BLaER1 (cell line): ENCODE measurements around the gene SMIM21.

ENCODE experiments used
- H3K27ac ChIP-seq: shearing (Covaris generic); formaldehyde crosslinking; 2 replicates; pipeline ENCODE4 v1.8.1; 2022
- H3K27me3 ChIP-seq: shearing (Covaris generic); formaldehyde crosslinking; 2 replicates; pipeline ENCODE4 v1.8.1; 2022
- H3K36me3 ChIP-seq: shearing (Covaris generic); formaldehyde crosslinking; 2 replicates; pipeline ENCODE4 v1.8.1; 2022
- H3K4me1 ChIP-seq: shearing (Covaris generic); formaldehyde crosslinking; 2 replicates; pipeline ENCODE4 v1.8.1; 2022
- H3K4me2 ChIP-seq: shearing (Covaris generic); formaldehyde crosslinking; 2 replicates; pipeline ENCODE4 v1.8.1; 2022
- H3K4me3 ChIP-seq: shearing (Covaris generic); formaldehyde crosslinking; 2 replicates; pipeline ENCODE4 v1.8.1; 2022
- H3K9ac ChIP-seq: shearing (Covaris generic); formaldehyde crosslinking; 2 replicates; pipeline ENCODE4 v1.8.1; 2022
- H3K9me3 ChIP-seq: shearing (Covaris generic); formaldehyde crosslinking; 2 replicates; pipeline ENCODE4 v1.8.1; 2022
- H4K20me1 ChIP-seq: shearing (Covaris generic); formaldehyde crosslinking; 2 replicates; pipeline ENCODE4 v1.8.1; 2022
- Cebpa-rat ChIP-seq: shearing (Covaris generic); IDR thresholded peaks from 2 replicates; pipeline ENCODE4 v1.8.1; 2022

SMIM21 gene

GRCh38 chr18:75428490-75428889, 987 bp upstream of the SMIM21 start:
- TF ChIP-seq Cebpa-rat = no peak
- Histone ChIP-seq H3K9ac (no peak overlapping the region), H3K4me3 (no peak overlapping the region), H3K9me3 (no peaks in the 10 kb centered on the region), H3K36me3 (no peaks in the 10 kb centered on the region), H4K20me1 (no peaks in the 10 kb centered on the region), H3K4me2 (no peak overlapping the region), H3K27ac (no peak overlapping the region), H3K4me1 (no peaks in the 10 kb centered on the region), H3K27me3 (no peaks in the 10 kb centered on the region)

GRCh38 chr18:75422341-75422910, 5.1 kb downstream of the SMIM21 start:
- Histone ChIP-seq H3K4me1 (no peaks in the 10 kb centered on the region), H3K9me3 (peaks cover 9% of the 10 kb centered on the region; the same call in 1 of the 2 replicates), H4K20me1 (no peaks in the 10 kb centered on the region), H3K9ac (no peak overlapping the region), H3K27ac (no peak overlapping the region), H3K27me3 (no peaks in the 10 kb centered on the region), H3K4me2 (no peak overlapping the region), H3K36me3 (no peaks in the 10 kb centered on the region), H3K4me3 (no peak overlapping the region)
- no peak for TF ChIP-seq Cebpa-rat

GRCh38 chr18:75421656-75422055, 5.8 kb downstream of the SMIM21 start:
- no peak overlapping the region for H3K4me2 ChIP-seq

DNA sequence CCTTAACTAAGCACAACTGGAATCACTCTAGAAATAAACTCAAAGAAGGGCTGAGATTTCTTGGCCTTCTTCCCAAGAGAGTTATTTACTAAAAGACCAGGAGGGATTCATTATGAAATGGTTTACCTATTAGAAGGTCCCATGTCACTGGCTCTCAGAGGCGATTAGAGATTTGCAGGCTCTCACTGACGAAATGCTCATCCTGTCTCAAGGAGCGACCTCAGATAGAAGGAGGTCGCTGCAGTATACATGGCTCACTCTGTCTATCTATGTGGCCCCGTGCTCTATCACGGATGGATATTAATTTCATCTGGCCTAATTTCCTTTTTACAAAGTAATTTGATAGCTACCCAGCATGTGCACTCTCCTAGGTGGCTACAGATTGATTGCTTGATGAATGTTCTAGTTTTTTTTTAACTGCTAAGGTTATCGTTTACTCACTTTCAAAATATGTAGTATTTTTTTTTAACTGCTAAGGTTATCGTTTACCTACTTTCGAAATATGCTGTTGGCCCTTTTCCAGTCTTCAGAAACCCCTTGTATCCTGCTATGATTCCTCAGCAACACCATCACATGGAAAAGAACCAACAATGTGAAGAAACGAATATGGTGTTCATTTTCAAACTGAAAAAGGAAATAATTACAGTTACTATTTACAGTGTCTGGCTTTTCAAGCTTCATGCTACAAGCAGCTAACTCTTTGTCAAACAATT, 9.1 kb downstream of the SMIM21 start:
- H3K9ac ChIP-seq = no peak overlapping the region
- no peak overlapping the region for H3K4me2 ChIP-seq
- H4K20me1 ChIP-seq = no peaks in the 10 kb centered on the region
- no peaks in the 10 kb centered on the region for H3K27me3 ChIP-seq
- no peak overlapping the region for H3K27ac ChIP-seq
- TF ChIP-seq Cebpa-rat = no peak
- no peak overlapping the region for H3K4me3 ChIP-seq
- H3K9me3 ChIP-seq = peaks cover 9% of the 10 kb centered on the region; the same call in 1 of the 2 replicates
- no peaks in the 10 kb centered on the region for H3K36me3 ChIP-seq
- peaks cover 4% of the 10 kb centered on the region; the same call in 1 of the 2 replicates for H3K4me1 ChIP-seq

More at GRCh38 chr18:75421656-75422055, 5.8 kb downstream of the SMIM21 start:
- Histone ChIP-seq H3K27ac (no peak overlapping the region), H3K27me3 (no peaks in the 10 kb centered on the region), H3K9me3 (peaks cover 9% of the 10 kb centered on the region; the same call in 1 of the 2 replicates), H3K4me1 (no peaks in the 10 kb centered on the region), H3K36me3 (no peaks in the 10 kb centered on the region), H4K20me1 (no peaks in the 10 kb centered on the region), H3K9ac (no peak overlapping the region), H3K4me3 (no peak overlapping the region)
- no peak for TF ChIP-seq Cebpa-rat

DNA sequence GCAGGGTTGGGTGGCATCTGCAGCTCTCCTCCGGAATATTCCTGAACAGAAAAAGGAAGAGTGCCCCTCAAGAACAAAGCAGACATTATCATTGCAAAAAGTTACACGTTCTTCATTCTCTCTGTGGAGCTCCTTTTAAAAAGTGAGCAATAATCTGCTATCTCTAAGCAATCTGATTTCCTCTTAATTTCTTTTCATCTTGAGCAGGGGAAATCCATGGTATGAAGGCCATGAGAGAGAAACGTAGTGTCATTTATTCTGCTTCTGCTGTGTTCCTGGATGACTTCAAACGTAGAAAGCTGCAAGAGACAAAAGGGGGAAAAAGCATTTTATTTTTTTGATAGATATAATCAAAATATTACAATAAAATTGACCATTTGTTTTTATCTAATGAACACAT, 16.9 kb downstream of the SMIM21 start:
- H3K9me3 ChIP-seq = no peaks in the 10 kb centered on the region
- H3K27me3 ChIP-seq = no peaks in the 10 kb centered on the region
- H3K4me2 ChIP-seq = no peak overlapping the region
- H3K4me1 ChIP-seq = peaks cover 4% of the 10 kb centered on the region; the same call in 1 of the 2 replicates
- H3K4me3 ChIP-seq = no peak overlapping the region
- TF ChIP-seq Cebpa-rat = no peak
- H3K9ac ChIP-seq = no peak overlapping the region
- no peak overlapping the region for H3K27ac ChIP-seq
- H3K36me3 ChIP-seq = no peaks in the 10 kb centered on the region
- no peaks in the 10 kb centered on the region for H4K20me1 ChIP-seq

DNA sequence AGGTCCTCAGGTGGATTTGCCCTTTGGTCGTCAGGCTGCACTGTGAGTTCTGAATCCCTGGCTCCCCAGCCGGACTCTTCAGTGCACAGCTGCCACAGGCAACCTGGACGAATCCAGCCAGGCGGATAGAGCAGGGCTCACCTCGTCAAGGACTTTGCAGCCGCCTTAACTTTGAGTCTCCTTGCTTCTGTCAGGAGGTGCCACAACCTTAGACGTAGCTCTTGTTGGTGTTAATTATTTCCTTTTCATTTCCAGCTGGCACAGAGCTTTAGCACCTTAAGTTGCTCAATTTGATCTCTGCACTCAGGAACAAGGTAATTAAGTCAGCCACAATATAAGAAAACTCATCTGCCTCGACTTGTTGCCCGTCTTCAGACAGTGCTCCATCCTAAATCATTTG, 17.7 kb downstream of the SMIM21 start:
- Histone ChIP-seq H3K27me3 (no peaks in the 10 kb centered on the region), H3K9ac (no peak overlapping the region), H4K20me1 (no peaks in the 10 kb centered on the region), H3K27ac (no peak overlapping the region), H3K4me1 (peaks cover 4% of the 10 kb centered on the region; the same call in 1 of the 2 replicates), H3K36me3 (no peaks in the 10 kb centered on the region), H3K4me3 (no peak overlapping the region), H3K4me2 (no peak overlapping the region), H3K9me3 (no peaks in the 10 kb centered on the region)
- TF ChIP-seq Cebpa-rat = no peak

GRCh38 chr18:75408554-75409506, 18.7 kb downstream of the SMIM21 start:
- H3K27me3 ChIP-seq = no peaks in the 10 kb centered on the region
- no peaks in the 10 kb centered on the region for H3K36me3 ChIP-seq
- no peaks in the 10 kb centered on the region for H3K4me1 ChIP-seq
- no peaks in the 10 kb centered on the region for H4K20me1 ChIP-seq
- no peaks in the 10 kb centered on the region for H3K9me3 ChIP-seq
- no peak overlapping the region for H3K4me2 ChIP-seq
- no peak overlapping the region for H3K4me3 ChIP-seq
- TF ChIP-seq Cebpa-rat = no peak; the same call in 1 of the 2 replicates
- H3K9ac ChIP-seq = no peak overlapping the region
- no peak overlapping the region for H3K27ac ChIP-seq

DNA sequence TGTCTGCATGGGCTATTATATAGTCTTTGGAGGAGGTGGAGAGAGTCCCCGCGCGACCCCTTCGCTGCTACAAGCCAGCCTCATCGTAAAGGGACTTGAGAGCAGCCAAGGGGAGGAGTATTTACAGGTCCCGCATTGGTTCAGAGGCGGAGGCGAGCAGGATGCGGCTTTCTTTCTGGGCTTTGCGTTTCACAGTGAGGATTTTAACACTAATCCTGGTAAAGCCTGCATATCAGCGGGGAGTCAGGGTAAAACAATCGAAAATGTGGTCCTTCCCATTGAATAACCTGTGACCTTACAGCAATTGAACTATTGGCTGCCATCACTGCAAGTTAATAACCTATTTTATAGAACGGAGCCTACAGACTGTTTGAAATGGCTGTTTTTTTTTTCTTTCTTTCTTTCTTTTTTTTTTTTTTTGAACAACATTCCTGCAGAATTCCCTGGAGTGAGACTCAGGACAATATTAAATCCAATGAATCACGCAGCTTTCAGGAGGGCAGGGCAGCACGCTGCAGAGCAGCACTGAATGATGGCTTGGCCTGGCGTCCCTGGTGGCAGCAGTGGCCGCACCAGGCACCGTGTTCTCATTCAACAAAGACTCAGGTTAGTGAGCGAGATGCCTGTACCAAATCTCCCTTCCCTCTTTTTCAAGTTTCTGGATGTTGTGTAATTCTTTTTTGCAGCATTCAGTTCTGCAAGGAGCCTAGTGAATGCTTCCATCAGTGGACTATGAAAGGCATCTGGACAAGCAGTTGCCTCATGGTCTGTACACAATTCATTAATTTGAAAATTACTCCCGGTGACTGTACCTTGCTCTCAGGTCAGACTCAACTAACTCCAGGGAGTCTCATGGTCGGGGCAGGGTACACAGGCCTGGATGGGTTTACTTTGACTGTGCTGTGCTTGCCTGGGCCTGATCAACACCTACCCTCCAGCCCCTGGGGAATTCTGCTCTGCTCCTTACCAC, 19.8 kb downstream of the SMIM21 start:
- no peak overlapping the region for H3K4me2 ChIP-seq
- no peaks in the 10 kb centered on the region for H3K27me3 ChIP-seq
- H3K9me3 ChIP-seq = no peaks in the 10 kb centered on the region
- no peaks in the 10 kb centered on the region for H3K4me1 ChIP-seq
- H3K36me3 ChIP-seq = no peaks in the 10 kb centered on the region
- no peaks in the 10 kb centered on the region for H4K20me1 ChIP-seq
- no peak overlapping the region for H3K9ac ChIP-seq
- H3K4me3 ChIP-seq = no peak overlapping the region
- no peak for TF ChIP-seq Cebpa-rat
- no peak overlapping the region for H3K27ac ChIP-seq
